Right lobe of liver (tissue), 4 donors: ENCODE measurements around the gene FAM83D.

Experiments
- CTCF ChIP-seq, 4 donors: fragments of 200-600 bp in 3 of 4; fragments of 450-650 bp in 1 of 4; IDR thresholded peaks; one replicate each; pipeline versions ENCODE4 v1.5.1 to v1.8.0; 2016 to 2022; ENCODE audit warnings: antibody characterized with exemption in 4 of 4, mild to moderate bottlenecking in 2 of 4
- POLR2A ChIP-seq: fragments of 450-650 bp; IDR thresholded peaks from one replicate; pipeline ENCODE4 v1.6.1; 2017; ENCODE audit warnings: antibody characterized with exemption, mild to moderate bottlenecking
- donor health status: DM: no; HTN: no; CAD: no.
- donor health status: DM: no; HTN: no; CAD: no.
- donor health status: DM: no; HTN: yes; CAD: no.

- TF ChIP-seq CTCF (IDR thresholded peaks at IDR 0.05) (no peak), POLR2A (no peak)
Observed at GRCh38 chr20:38885357-38885756, 40.9 kb upstream of the FAM83D start.
